Neural crest cell (in vitro differentiated cells): ENCODE results near the gene RALGPS1. TPM values are rescaled to one million over a fixed set of nuclear protein-coding genes. Genes with fewer than 3 reads are reported as not detected.

Source experiments
- DNase-seq: peaks from one replicate; pipeline ENCODE4 v3.0.0; 2021; ENCODE audit warnings: low read depth, mixed read lengths, low spot score
- H3K27ac Mint-ChIP-seq: one replicate; pipeline ENCODE4 v1.8.0; 2021; ENCODE audit warnings: mild to moderate bottlenecking, mixed read lengths; ENCODE audit not compliant: unreplicated experiment
- H3K27me3 Mint-ChIP-seq: 2 replicates; pipeline ENCODE4 v1.8.0; 2021; ENCODE audit warnings: low read depth, mild to moderate bottlenecking, mixed read lengths
- H3K36me3 Mint-ChIP-seq: 2 replicates; pipeline ENCODE4 v1.8.0; 2021; ENCODE audit warnings: low read depth, mild to moderate bottlenecking, mixed read lengths
- H3K4me1 Mint-ChIP-seq: 2 replicates; pipeline ENCODE4 v1.8.0; 2021; ENCODE audit warnings: mixed read lengths
- H3K4me3 Mint-ChIP-seq: one replicate; pipeline ENCODE4 v1.8.0; 2021; ENCODE audit warnings: mild to moderate bottlenecking, mixed read lengths
- H3K9me3 Mint-ChIP-seq: 2 replicates; pipeline ENCODE4 v1.8.0; 2021; ENCODE audit warnings: mixed read lengths
- total RNA-seq: library from RNA; stranded (reverse); gene quantifications from 2 replicates; pipeline ENCODE4 v1.2.1, GENCODE V29; 2021
- TF ChIP-seq, protein P1 (sequence below): fragments of 200-600 bp; sonication (generic); conservative IDR thresholded peaks from 2 replicates; pipeline ENCODE4 v1.5.0; 2021; ENCODE audit warnings: antibody characterized with exemption, mild to moderate bottlenecking

RALGPS1 gene
- total RNA-seq, 1 donor from 2014 or later, result 11.7 TPM

DNA sequence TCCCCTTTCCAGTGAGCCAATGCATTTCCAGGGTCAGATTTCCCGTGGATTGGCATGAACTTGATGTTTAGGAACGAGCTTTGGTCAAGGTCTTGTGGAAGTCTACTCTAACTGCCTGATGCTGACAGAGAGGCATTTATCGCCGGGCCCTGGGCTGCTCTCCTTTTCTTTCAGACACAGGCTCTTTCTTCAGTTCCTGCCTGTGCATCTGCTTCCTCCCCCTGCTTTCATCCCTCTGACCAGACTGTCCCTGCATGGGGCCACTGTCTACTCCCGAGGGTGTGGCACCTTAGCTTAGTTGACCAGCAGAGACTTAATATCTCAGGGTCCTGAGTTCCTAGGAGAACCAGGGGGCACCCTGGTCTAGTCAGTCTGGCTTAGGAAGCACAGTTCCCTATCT, 41.2 kb downstream of the RALGPS1 start:
- Mint-ChIP-seq H3K36me3 (no peaks in the 10 kb centered on the region), H3K27ac (peak overlapping the region; percentile 58), H3K9me3 (no peaks in the 10 kb centered on the region), H3K4me1 (peaks cover 6% of the 10 kb centered on the region), H3K4me3 (no peak overlapping the region), H3K27me3 (no peaks in the 10 kb centered on the region)
- TF ChIP-seq, protein P1, sequence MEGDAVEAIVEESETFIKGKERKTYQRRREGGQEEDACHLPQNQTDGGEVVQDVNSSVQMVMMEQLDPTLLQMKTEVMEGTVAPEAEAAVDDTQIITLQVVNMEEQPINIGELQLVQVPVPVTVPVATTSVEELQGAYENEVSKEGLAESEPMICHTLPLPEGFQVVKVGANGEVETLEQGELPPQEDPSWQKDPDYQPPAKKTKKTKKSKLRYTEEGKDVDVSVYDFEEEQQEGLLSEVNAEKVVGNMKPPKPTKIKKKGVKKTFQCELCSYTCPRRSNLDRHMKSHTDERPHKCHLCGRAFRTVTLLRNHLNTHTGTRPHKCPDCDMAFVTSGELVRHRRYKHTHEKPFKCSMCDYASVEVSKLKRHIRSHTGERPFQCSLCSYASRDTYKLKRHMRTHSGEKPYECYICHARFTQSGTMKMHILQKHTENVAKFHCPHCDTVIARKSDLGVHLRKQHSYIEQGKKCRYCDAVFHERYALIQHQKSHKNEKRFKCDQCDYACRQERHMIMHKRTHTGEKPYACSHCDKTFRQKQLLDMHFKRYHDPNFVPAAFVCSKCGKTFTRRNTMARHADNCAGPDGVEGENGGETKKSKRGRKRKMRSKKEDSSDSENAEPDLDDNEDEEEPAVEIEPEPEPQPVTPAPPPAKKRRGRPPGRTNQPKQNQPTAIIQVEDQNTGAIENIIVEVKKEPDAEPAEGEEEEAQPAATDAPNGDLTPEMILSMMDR, result no peak
- no peak for DNase-seq

DNA sequence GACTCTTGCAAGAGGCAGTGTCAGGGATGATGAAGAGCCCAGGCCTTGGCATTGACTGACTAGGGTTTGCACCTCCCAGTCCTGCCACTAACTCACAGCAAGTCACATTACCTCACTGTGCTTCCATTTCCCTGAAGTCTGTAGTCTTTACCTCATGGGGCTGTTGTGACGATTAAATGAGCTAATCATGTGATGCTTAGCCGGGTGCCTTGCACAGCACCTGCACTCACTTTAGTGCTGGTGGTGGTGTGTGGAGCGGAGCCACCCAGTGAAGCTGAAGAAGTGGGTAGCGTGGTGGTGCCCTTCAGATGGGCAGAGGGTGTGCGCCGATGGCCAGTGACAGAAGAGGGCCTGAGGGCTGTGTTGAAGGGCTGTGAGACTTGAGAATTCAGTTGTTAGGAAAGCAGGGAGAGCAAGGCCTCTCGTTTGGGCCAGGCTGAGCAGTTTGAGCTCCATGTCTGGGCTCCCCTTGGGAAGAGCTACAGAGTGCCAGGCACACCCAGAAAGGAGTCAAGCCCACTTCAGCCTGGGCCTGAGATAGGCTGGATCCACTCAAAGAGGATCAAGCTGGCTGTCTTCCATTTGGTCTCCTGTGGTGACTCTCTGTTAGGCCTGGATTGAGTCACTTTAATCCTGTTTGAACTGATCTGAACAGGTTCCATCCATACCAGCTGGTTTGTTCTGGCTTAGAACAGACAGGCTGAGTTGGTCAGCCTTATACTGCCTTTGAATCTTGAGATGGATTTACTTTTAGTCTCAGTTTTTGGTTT, 42.5 kb downstream of the RALGPS1 start:
- Mint-ChIP-seq H3K9me3 (no peaks in the 10 kb centered on the region), H3K27ac (peak overlapping the region; percentile 52), H3K36me3 (no peaks in the 10 kb centered on the region), H3K27me3 (no peaks in the 10 kb centered on the region), H3K4me3 (no peak overlapping the region), H3K4me1 (peaks cover 6% of the 10 kb centered on the region)
- TF ChIP-seq, protein P1, result no peak
- no peak for DNase-seq

DNA sequence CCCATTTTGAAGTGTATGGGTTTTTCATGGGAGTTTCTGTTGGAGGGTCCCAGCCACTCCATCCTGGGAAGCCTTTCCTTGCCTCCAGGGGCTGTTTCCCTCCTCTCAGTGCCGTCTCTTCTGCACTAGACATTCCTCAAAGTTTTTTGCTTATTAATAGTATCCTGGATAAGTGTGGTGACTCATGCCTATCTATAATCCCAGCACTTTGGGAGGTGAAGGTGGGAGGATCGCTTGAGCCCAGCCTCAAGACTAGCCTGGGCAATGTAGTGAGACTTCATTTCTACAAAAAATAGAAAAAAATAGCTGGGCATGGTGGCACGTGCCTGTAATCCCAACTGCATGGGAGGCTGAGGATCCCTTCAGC, 43.1 kb downstream of the RALGPS1 start:
- H3K4me1 Mint-ChIP-seq, result peaks cover 6% of the 10 kb centered on the region
- no peak for DNase-seq
- no peaks in the 10 kb centered on the region for H3K27me3 Mint-ChIP-seq
- TF ChIP-seq, protein P1, result no peak
- no peak overlapping the region for H3K4me3 Mint-ChIP-seq
- H3K9me3 Mint-ChIP-seq, result no peaks in the 10 kb centered on the region
- no peaks in the 10 kb centered on the region for H3K36me3 Mint-ChIP-seq
- H3K27ac Mint-ChIP-seq, result peak overlapping the region; percentile 52

DNA sequence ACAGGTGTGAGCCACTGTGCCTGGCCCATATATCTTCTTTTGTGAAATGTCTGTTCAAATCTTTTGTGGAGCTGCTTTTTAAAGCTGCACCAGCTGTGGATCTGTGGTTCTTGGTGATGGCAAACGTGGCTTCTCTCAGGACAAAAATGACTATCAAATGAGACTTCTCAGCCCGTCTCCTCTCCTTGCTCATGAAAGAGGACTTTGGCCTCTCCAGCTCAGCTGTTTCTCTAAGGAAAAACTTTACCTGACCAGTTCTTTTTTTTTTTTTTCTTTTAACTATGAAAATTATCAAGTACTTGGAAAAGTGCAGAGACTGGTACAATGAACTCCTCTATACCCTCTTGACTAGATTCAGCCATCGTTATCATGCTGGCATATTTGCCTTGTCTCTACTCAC, 44.8 kb downstream of the RALGPS1 start:
- TF ChIP-seq, protein P1, result no peak
- no peaks in the 10 kb centered on the region for H3K36me3 Mint-ChIP-seq

DNA sequence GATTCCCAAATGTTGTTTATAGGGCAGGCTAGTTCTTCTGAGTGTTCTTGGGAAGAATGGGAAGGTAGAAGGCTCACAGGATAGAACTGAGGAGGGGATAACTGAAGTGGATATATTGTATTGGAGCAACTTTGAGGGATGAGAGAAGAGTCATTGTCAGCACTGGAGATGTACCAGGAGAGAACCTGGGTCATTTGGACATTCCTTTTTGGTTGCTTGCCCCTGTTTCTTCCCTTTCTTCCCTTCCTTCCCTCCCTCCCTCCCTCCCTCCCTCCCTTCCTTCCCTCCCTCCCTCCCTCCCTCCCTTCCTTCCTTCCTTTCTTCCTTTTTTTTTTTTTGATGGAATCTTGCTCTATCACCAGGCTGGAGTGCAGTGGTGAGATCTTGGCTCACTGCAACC, 45.3 kb downstream of the RALGPS1 start:
- no peaks in the 10 kb centered on the region for H3K9me3 Mint-ChIP-seq
- H3K36me3 Mint-ChIP-seq, result no peaks in the 10 kb centered on the region
- DNase-seq, result no peak
- H3K4me1 Mint-ChIP-seq, result peaks cover 6% of the 10 kb centered on the region
- no peaks in the 10 kb centered on the region for H3K27me3 Mint-ChIP-seq
- no peak overlapping the region for H3K4me3 Mint-ChIP-seq
- TF ChIP-seq, protein P1, result no peak
- no peak overlapping the region for H3K27ac Mint-ChIP-seq

More for the DNA sequence above, 44.8 kb downstream of the RALGPS1 start:
- no peak for DNase-seq
- H3K27me3 Mint-ChIP-seq, result no peaks in the 10 kb centered on the region
- H3K4me3 Mint-ChIP-seq, result no peak overlapping the region
- H3K27ac Mint-ChIP-seq, result no peak overlapping the region
- H3K9me3 Mint-ChIP-seq, result no peaks in the 10 kb centered on the region
- H3K4me1 Mint-ChIP-seq, result peaks cover 6% of the 10 kb centered on the region
